NK-92 treated with Interleukin-12 subunit alpha and Interleukin-12 subunit beta, amount 100 ng/mL, for 24 hours (cell line): ENCODE results near the gene NKD1.
"Not testable (repeated sequence)": the region's sequence is repeated elsewhere in the genome, so short reads cannot be mapped to it uniquely, and the experiment has no call there.

Experiments used
- DNase-seq: peaks from one replicate; lab custom pipeline; 2025; lab: John Stamatoyannopoulos, UW

NKD1 gene

DNA sequence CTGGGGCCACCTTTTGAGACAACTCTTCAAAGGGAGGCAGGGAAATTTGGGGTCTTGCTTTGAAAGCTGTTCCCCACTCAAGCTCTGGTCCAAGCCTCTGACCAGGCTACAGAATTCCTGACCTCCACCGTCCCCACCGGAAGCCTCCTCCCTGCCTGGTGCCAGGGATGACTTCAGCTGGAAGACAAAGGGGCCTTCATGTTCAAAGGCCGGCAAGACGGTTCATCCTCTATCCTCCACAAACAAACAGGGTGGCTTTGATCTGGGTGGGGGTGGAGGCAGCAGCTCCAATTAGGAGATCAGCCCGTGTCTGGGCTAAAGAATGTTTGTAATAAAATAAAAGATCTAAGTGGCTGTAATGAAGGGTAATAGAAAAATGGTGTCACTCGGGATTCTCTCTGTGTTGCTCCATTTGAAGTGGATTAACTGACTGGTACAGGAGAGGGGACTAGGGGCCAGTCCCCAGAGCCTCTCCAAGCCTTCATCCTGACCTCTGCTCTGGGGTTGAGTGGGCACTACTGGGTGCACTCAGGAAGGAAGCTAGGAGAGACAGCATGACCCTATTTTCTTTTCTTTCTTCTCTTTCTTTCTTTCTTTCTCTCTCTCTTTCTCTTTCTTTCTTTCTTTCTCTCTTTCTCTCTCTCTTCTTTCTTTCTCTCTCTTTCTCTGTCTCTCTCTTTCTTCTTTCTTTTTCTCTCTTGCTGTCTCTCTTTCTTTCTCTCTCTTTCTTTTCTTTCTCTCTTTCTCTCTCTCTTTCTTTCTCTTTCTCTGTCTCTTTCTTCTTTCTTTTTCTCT, 27.5 kb upstream of the NKD1 start:
- no peak for DNase-seq

DNA sequence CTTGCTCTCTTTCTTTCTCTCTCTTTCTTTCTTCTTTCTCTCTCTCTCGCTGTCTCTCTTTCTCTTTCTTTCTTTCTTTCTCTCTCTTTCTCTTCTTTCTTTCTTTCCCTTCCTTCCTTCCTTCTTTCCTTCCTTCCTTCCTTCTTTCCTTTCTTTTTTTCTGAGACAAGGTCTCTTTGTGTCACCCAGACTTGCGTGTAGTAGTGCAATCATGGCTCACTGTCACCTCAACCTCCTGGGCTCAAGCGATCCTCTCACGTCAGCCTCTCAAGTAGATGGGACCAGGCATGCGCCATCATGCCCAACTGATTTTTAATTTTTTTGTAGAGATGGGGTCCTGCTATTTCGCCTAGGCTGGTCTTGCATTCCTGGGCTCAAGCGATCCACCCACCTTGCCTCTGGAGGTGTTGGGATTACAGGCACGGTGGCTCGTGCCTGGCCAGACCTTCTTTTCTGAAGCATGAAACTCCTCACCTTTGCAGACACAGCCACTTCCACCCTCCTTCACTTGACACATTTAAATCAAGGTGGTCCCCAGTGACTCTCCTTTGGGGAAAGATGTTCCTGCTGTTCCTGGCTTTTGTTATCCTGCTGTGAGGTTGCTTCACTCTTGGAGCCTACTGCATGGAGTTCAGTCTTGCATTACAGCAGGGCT, 26.8 kb upstream of the NKD1 start:
- DNase-seq = no peak

DNA sequence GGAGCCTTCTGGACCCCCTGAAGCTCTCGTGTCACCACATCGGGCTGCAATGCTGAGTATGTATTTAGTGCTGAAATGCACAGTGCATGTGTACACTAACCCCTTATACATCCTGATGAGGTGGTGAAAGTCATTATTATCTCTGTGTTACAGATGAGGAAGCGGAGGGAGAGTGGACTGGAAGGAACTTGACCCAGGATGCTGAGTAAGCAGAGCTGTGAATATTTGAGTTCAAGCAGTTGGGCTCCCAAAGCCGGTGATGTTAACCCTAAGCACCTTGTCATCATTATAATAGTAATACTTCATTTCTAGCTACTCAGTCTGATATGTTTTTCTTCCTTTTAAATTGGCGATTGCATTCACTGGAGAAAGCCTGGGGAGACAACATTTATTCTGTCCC, 25.9 kb upstream of the NKD1 start:
- DNase-seq = no peak

DNA sequence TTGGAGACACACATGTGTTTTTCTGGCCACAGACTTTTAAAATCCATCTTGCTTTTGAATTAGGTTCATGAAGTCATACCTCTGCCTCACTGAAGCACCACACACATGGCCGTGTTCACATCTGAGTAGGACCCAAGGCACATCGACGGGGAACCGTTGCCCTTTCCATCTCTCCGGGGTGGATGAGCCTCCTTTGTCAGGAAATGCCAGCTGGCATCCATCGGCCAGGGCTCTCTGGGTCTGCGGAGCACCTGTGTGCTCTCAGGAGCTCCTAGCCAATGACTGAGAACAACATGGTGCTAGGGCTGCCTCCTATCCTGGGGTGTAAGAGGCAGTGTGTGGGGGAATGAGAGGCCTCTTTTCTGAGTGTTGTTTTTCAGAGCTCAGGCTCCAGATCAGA, 24.5 kb upstream of the NKD1 start:
- DNase-seq = no peak

DNA sequence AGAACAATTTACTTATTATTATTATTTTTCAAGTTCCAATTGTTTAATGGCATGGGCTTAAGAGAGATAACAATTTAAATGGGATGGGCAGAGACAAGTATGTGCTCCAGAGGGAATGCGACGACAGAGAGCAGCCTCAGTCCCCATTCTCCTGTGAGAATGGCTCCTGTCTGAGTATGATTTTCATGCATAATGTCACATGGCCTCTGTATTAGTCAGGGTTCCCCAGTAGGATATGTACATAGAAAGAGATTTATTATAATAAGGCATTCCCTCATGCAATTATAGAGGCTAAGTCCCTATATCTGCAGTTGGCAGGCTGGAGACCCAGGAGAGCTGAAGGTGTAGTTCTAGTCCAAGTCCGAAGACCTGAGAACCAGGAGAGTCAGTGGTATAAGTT, 22.9 kb upstream of the NKD1 start:
- no peak for DNase-seq

DNA sequence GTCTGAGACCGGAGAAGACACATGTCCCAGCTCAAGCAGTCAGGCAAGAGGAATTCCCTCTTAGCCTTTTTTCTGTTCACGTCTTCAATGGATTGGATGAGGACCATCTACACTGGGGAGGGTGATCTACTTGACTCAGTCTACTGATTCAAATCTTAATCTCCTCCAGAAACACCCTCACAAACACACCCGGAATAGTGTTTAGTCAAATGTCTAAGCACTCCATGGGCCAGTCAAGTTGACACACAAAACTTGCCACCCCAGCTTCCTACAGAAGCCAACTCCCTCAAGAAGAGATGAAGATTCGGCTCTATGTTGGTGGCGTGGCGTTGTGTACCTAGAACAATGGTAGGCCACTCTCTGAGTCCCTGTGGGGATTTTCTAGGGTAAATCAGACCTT, 22.5 kb upstream of the NKD1 start:
- no peak for DNase-seq

DNA sequence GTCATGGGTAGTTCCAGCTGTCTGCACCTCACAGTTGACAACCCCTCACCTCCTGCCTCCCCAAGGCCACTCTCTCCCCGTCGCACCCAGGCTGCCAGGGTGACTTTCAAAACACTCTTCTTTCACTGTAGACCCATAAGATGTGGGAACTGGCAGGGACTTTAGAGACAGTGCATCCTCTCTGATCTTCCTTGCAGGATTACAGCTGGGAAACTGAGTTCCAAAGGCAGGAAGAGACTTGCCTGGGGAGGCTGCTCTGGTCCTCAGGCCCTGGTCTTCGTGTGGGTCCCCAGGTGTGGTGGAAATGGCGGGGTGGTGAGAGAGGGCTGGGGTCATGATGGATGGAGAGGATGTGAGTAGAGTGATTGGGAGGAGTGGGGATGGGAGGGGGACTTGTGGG, 21.9 kb upstream of the NKD1 start:
- DNase-seq = no peak

DNA sequence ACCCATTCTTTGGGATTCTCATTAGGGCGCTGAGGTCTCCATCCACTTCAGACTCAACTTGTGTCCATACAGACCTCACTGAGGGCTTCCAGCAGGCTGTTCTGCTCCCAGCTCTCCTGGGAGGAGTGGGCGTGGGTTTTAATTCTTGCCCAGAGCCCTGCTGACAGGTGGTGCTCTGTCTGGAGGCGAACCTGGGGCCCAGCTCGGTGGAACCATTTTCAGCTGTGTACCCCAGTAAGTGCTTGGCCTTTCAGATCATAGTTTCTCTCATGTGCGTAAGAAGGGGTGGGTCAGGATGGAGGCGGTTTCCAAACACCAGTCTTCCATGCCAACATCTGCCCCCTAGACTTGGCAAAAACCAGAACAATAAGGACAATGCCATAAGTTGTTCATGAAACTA, 21.4 kb upstream of the NKD1 start:
- no peak for DNase-seq

DNA sequence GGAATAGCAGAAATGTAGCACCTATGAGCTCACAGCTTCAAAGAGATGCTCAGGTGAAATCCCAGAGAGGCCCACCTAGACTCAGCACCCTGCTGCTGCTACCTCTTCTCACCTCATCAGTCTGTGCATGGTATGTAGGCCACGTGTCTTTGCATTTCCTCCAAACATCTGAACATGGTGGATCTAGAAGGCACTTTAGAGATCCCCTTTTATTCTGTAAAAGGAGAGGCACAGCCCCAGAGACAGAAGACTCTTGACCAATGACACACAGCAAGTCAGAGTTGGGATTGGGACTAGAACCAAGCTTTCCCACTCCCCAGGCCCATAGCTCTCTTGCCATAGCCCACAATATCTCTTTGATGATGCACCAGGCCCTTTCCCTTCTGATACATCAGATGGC, 19.4 kb upstream of the NKD1 start:
- DNase-seq = no peak

DNA sequence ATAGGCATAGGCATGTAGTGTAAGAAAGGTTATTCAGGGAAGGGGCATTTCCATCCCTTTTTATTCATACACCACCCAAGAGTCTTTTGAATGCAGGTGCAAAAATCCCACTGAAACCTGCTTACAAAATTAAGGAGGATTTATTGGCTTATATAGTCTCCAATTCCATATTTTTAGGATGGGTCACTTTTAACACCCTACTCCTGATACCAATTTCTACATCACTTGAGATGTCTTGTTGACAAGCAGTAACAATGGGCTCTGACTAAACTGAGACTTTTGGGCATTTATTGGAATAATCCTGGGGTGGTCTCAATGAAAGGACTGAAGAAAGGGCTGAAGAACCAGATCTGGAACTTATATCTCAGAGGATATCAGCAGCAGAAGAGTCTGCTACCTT, 18.9 kb upstream of the NKD1 start:
- DNase-seq = no peak

DNA sequence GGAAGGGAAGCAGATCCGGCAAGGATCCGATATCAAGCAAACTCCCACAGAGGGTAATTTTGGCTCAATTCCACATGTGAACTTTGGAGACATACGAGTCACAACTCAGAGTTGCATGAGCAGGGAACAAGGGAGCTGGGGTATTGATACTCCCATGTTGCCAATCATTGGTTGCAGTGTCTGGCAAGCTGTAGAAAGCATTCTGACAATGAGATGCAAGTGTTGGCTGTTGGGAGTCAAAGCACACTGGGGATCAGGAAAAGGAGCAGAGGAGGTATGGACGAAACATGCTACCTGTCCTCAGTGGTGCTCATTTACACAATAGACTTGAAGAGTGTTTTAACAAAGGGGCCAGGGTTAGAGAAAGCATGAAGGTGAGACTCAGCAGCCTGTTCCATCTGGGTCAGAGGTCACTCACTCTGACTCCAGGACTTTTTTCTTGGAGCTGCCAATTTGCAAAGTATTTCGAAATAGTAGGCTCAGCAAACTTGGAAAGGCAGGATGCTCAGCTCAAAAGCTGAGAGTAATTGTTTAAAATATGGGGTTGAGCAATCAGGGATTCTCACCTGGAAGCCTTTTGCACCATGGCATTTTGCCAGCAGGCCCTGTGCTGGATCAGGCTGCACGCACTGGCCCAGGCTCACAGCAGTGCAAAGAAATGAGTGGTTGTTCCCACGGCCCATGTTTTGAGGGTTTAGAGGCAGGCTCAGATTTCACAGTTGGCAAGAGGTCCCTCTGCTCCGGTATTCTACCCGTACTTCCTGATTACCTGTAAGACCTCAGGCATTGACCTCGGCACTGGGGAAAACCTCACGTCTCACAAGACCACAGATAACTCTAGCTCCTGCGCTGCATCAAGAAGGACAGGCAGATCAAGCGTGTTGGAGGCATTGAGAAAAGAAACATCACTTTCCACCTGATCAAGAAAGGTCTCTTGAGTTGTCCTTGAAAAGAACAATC, 17.6 kb upstream of the NKD1 start:
- DNase-seq = no peak

DNA sequence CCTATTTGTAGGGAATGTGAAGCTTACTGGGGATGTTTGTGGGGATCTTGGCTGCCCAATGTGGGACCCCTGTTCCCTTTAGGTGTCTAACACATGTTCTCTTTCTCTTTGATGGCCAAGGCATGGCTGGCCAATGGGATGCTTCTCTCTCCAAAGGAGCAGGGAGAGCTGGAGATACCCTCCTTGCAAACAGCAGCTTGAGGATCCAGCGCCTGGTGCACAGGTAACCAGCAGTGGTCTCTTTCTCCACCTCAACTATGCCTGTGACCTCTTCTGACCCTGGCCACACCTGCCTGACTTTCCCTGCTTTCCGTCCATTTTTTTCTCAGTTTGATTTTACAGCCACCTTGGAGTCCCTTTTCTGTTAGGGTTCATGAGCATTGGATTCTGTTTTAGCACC, 16.8 kb upstream of the NKD1 start:
- DNase-seq = no peak

DNA sequence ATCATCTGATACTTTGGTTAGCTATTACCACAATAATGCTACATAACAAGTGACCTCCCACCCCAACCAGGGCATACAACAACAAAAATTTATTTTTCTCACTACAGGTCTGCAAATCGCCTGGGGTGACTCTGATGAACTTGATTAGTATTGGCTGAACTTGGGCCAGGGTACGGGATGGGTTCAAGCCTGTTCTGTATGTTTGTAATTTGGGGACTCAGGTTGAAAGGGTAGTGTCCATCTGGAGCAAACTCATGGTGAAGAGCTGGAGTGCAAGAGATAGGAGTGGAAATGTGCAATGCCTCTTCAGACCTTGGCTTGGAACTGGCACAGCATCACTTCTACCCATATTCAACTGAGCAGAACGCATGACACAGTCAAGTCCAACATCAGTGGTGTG, 16.3 kb upstream of the NKD1 start:
- DNase-seq = no peak

DNA sequence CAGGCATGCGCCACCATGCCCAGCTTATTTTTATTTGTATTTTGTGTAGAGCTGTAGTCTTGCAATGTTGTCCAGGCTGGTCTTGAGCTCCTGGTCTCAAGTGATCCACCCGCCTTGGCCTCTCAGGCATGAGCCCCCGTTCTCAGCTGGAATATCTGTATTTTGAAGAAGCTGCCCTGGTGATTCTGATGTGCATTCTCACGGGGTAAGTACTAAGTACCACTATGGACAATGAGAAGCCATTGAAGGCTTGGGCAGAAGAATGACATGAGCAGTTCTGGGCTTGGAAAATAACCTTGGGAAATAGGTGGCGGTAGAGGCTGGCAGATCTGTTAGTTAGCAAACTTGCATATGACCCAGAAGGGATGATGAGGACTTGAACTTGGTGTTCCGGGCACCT, 15.6 kb upstream of the NKD1 start:
- DNase-seq = no peak

DNA sequence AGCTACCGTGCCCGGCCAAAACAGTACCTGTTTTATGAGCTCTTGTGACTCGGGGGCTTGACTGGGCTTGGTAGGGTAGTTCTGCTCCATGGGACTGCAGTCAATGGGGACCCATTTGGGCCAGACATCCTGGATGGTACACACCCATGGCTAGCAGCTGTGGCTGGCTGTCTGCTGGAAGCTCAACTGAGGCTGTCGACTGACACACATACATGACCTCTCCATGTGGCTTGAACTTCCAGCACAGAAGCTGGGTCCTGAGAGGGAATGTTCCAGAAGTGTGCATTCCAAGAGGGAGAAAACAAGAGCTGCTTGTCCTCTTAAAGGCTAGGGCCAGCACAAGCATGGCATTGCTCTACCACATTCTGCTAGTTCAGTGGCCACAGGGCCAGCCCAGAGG, 14.9 kb upstream of the NKD1 start:
- DNase-seq = no peak

DNA sequence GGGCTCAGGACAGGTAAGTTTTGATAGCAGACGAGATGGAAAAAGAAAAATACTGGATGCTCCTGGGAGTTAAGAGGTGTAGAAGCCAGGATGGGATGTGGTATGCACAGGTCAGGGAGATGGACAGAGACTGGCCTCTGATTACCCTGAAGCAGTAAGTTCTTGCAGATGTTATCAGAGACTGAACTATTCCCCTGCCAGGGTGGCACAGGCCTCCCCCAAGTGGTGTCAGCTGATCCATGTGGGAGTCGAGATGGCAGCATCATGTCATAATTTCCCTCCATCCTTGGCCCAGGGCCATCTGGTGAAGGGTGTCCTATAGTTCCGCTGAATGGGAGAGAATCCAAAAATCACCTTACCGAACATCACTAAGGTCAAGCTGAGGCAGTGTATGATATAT, 14.1 kb upstream of the NKD1 start:
- DNase-seq = no peak

DNA sequence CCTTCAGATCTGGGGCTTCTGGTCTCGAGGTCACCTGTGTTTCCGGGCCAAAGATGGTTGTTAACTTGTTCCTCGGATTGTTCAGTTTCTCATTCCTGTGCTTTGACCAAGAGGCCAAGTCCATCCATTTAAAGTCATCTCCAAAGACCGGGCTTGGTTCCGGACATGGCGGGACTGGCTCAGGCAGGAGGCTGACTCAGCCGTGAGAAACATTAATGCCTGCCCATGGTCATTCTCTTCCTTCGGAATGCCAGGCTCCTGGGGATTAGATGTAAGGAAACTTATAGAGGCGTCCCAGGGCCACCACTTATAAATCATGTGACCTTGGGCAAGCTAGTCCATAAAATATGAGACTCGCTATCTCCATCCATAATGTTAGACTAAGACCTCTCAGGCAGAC, 13.6 kb upstream of the NKD1 start:
- DNase-seq = no peak

DNA sequence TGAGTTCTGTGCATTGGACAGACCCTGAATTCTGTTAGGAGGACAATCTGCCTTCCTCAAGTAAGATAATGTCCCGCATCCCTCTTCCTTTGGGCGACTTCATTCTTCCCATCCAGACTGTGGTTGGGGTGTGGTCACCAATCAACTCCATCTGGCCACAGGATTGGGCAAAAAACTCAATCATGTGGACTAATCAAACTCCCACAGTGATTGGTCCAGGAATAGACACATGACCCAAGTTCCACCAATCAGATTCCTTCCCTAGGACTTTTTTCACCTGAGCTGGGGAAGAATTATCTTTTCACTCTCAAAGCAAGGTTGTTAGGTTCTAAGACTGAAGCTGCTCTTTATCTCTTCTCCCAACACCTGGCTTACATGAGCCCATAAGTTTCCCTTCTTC, 13.2 kb upstream of the NKD1 start:
- DNase-seq = no peak

DNA sequence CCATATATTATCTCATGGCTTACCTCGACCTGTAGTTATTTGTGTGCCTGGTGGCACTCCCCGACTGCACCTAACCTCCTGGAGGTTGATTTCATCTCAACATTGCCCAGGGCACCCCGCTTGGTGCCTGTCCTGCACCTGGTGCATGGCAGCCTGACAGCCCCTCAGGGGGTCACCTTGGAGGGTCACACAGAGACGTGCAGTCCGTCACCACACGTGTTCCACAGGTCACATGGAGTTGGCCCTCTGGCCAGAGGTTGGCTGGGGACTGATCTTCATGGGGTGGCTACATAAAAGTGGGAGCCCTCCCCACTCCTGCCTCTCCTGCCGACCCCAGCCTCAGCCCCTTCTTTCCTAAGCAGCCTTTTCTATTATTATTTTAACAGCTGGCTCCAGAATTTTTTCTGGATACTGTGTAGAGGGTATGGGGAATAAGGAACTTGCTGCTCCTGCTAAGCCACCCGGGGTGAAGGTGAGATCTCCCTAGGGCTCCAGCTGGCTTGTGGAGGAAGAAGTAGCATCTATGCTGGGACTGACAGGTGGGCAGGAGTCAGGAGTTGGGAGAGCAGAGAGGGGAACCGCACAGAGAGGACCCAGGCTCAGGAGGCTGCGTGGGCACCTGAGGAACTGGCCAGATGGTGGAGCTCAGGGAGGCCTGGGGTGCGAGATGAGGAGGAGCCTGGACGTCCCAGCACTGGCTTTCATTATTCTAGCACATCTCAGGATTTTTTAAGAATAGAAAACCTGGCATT, 12.5 kb upstream of the NKD1 start:
- no peak for DNase-seq

DNA sequence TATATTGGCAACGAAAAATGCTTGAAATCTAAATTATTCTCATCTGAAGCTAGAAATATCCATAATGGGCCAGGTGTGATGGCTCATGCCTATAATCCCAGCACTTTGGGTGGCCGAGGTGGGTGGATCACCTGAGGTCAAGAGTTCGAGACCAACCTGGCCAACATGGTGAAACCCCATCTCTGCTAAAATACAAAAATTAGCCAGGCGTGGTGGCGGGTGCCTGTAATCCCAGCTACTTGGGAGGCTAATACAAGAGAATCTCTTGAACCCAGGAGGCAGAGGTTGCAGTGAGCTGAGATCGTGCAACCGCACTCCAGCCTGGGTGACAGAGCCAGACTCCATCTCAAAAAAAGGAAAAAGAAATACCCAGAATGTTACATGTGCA, 11.9 kb upstream of the NKD1 start:
- not testable (repeated sequence) for DNase-seq

DNA sequence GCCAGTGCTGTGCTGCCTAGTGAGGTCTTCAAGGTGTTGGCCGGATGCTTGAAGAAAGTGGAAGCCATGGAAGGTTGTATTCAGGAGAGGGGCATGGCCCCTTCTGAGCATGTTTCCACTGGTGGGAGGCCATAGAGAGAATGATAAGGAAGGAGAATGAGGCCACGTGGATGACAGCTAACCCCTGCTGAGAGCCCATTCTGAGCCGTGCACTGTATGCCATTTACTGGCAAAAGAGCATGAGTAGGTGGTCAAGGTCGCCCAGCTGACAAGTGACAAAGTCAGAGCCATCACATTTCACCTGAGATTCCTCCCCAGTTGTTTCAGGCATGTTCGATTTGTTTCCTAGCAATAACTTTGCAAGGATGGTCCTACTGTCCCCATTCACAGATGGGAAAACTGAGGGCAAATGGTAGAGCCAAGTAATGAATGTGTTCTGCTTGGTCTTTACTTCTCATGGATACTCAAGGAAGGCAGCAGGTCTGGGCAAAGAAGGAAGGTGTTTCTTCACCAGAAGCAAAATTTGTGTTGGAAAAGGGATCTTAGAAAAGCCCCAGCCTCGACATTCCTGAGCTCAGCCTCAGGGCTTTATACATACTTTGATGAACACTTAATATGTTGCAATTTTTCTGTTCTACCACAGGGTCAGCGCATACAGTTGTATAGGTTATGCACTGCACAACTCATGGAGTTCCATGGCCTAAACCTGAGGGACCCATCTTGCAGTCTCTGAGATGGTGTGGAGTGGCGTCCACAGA, 10.5 kb upstream of the NKD1 start:
- no peak for DNase-seq
